Trophoblast cell (in vitro differentiated cells and primary cell): Measurements from ENCODE around the gene TRPC6.

Experiments
- DNase-seq, 2 donors: peaks; one replicate each; pipeline ENCODE4 v3.0.0-alpha.2; 2016
- H2AFZ ChIP-seq: 2 replicates; pipeline ENCODE4 v1.6.1; 2013; ENCODE audit warnings: low read length, moderate library complexity, mild to moderate bottlenecking; ENCODE audit not compliant: insufficient read depth, poor library complexity
- H2AK5ac ChIP-seq: 2 replicates; pipeline ENCODE4 v1.6.1; 2013; ENCODE audit warnings: mild to moderate bottlenecking, low read length
- H2BK120ac ChIP-seq: 2 replicates; pipeline ENCODE4 v1.6.1; 2013; ENCODE audit warnings: low read length, mild to moderate bottlenecking, moderate library complexity; ENCODE audit not compliant: insufficient read depth, poor library complexity
- H2BK12ac ChIP-seq: 2 replicates; pipeline ENCODE4 v1.6.1; 2013; ENCODE audit warnings: mild to moderate bottlenecking, low read length, moderate library complexity
- H2BK5ac ChIP-seq: 2 replicates; pipeline ENCODE4 v1.6.1; 2013; ENCODE audit warnings: low read length, low read depth, moderate library complexity, mild to moderate bottlenecking; ENCODE audit not compliant: poor library complexity
- H3K14ac ChIP-seq: 2 replicates; pipeline ENCODE4 v1.6.1; 2013; ENCODE audit warnings: mild to moderate bottlenecking, low read length
- H3K18ac ChIP-seq: 2 replicates; pipeline ENCODE4 v1.6.1; 2013; ENCODE audit warnings: mild to moderate bottlenecking, low read length
- H3K23ac ChIP-seq: 2 replicates; pipeline ENCODE4 v1.6.1; 2013; ENCODE audit warnings: low read length
- H3K27ac ChIP-seq: 2 replicates; pipeline ENCODE4 v1.5.1; 2013; ENCODE audit warnings: low read depth, mild to moderate bottlenecking, inconsistent platforms, low read length, moderate library complexity
- H3K27me3 ChIP-seq: 2 replicates; pipeline ENCODE4 v1.6.1; 2013; ENCODE audit warnings: inconsistent platforms, mild to moderate bottlenecking, low read length, moderate library complexity; ENCODE audit not compliant: insufficient read depth
- H3K36me3 ChIP-seq, 2 experiments: 1 replicate in 1 of 2; 2 replicates in 1 of 2; pipeline ENCODE4 v1.6.1; 2013; ENCODE audit warnings: low read length in 2 of 2, mild to moderate bottlenecking in 2 of 2, moderate library complexity in 1 of 2; ENCODE audit not compliant: insufficient read depth in 2 of 2, control insufficient read depth in 1 of 2
- H3K4ac ChIP-seq: 2 replicates; pipeline ENCODE4 v1.6.1; 2013; ENCODE audit warnings: low read depth, mild to moderate bottlenecking, low read length, moderate library complexity
- H3K4me1 ChIP-seq, 2 experiments: 1 replicate in 1 of 2; 2 replicates in 1 of 2; pipeline ENCODE4 v1.6.1; 2013; ENCODE audit warnings: low read length in 2 of 2, mild to moderate bottlenecking in 2 of 2, moderate library complexity in 1 of 2; ENCODE audit not compliant: insufficient read depth in 2 of 2, control insufficient read depth in 1 of 2
- H3K4me2 ChIP-seq: 2 replicates; pipeline ENCODE4 v1.6.1; 2013; ENCODE audit warnings: inconsistent platforms, mild to moderate bottlenecking, low read length, moderate library complexity
- H3K4me3 ChIP-seq: 2 replicates; pipeline ENCODE4 v1.5.1; 2013; ENCODE audit warnings: mild to moderate bottlenecking, low read depth, low read length, inconsistent platforms
- H3K79me1 ChIP-seq: one replicate; pipeline ENCODE4 v1.6.1; 2013; ENCODE audit warnings: low read length
- H3K79me2 ChIP-seq: 2 replicates; pipeline ENCODE4 v1.6.1; 2013; ENCODE audit warnings: low read length, mild to moderate bottlenecking; ENCODE audit not compliant: control insufficient read depth, insufficient read depth, poor library complexity
- H3K9ac ChIP-seq: 2 replicates; pipeline ENCODE4 v1.6.1; 2013; ENCODE audit warnings: mild to moderate bottlenecking, low read length
- H3K9me3 ChIP-seq: 2 replicates; pipeline ENCODE4 v1.6.1; 2013; ENCODE audit warnings: low read depth, mild to moderate bottlenecking, control low read depth, inconsistent platforms, low read length; ENCODE audit not compliant: insufficient read depth
- H4K12ac ChIP-seq: 2 replicates; pipeline ENCODE4 v1.6.1; 2013; ENCODE audit warnings: low read depth, mild to moderate bottlenecking, low read length, moderate library complexity
- H4K8ac ChIP-seq: 2 replicates; pipeline ENCODE4 v1.6.1; 2013; ENCODE audit warnings: low read depth, mild to moderate bottlenecking, low read length, moderate library complexity
- H4K91ac ChIP-seq: one replicate; pipeline ENCODE4 v1.6.1; 2013; ENCODE audit warnings: low read depth, mild to moderate bottlenecking, low read length, moderate library complexity
- WGBS: extraction: QIAGEN DNeasy Blood & Tissue Kit; methylation state at CpG from one replicate; pipeline ENCODE4 v1.1.7; 2013; ENCODE audit warnings: missing lambda C conversion rate; ENCODE audit not compliant: insufficient read length, insufficient coverage; ENCODE audit errors: extremely low coverage; 5-methylcytosine and 5-hydroxymethylcytosine counted together

TRPC6 gene

GRCh38 chr11:101446238-101446637 is 137.6 kb downstream of the TRPC6 start:
- H2BK120ac ChIP-seq = no peak overlapping the region
- WGBS = no CpG with 5 or more reads among the region's 1 CpG
- H3K79me2 ChIP-seq = no peaks in the 10 kb centered on the region

GRCh38 chr11:101445761-101446160 is 138.0 kb downstream of the TRPC6 start:
- no peak overlapping the region for H2AFZ ChIP-seq
- H3K4me1 ChIP-seq = no peaks in the 10 kb centered on the region
- H3K4me2 ChIP-seq = no peak overlapping the region
- H4K12ac ChIP-seq = no peak overlapping the region
- H3K14ac ChIP-seq = no peak overlapping the region
- no peak overlapping the region for H3K18ac ChIP-seq
- H3K27ac ChIP-seq = no peak overlapping the region
- DNase-seq = no peak
- H3K9me3 ChIP-seq = no peaks in the 10 kb centered on the region
- no peak overlapping the region for H4K91ac ChIP-seq
- H3K79me2 ChIP-seq = no peaks in the 10 kb centered on the region
- no peaks in the 10 kb centered on the region for H3K79me1 ChIP-seq
- no peak overlapping the region for H3K23ac ChIP-seq
- H3K36me3 ChIP-seq = no peaks in the 10 kb centered on the region
- no peak overlapping the region for H4K8ac ChIP-seq
- H2BK12ac ChIP-seq = no peak overlapping the region
- H2BK5ac ChIP-seq = no peak overlapping the region
- H2BK120ac ChIP-seq = no peak overlapping the region
- H3K4ac ChIP-seq = no peak overlapping the region
- H3K4me3 ChIP-seq = no peak overlapping the region
- H2AK5ac ChIP-seq = no peak overlapping the region
- no peaks in the 10 kb centered on the region for H3K27me3 ChIP-seq
- no peak overlapping the region for H3K9ac ChIP-seq

More at GRCh38 chr11:101446238-101446637, 137.6 kb downstream of the TRPC6 start:
- Histone ChIP-seq H2AK5ac (no peak overlapping the region), H4K12ac (no peak overlapping the region), H3K4me1 (no peaks in the 10 kb centered on the region), H3K4ac (no peak overlapping the region), H4K91ac (no peak overlapping the region), H3K14ac (no peak overlapping the region), H3K27ac (no peak overlapping the region), H2AFZ (no peak overlapping the region), H3K27me3 (no peaks in the 10 kb centered on the region), H3K23ac (no peak overlapping the region), H2BK5ac (no peak overlapping the region), H3K4me3 (no peak overlapping the region), H2BK12ac (no peak overlapping the region), H3K9ac (no peak overlapping the region), H3K4me2 (no peak overlapping the region), H3K79me1 (no peaks in the 10 kb centered on the region), H3K18ac (no peak overlapping the region), H3K36me3 (no peaks in the 10 kb centered on the region), H4K8ac (no peak overlapping the region), H3K9me3 (no peaks in the 10 kb centered on the region)
- DNase-seq = peak in 1 of 2 donors; percentile 60

- no peak overlapping the region for H2BK5ac ChIP-seq
- H3K4me1 ChIP-seq = no peaks in the 10 kb centered on the region
- H3K18ac ChIP-seq = no peak overlapping the region
- H4K8ac ChIP-seq = no peak overlapping the region
- H3K9me3 ChIP-seq = no peaks in the 10 kb centered on the region
- H4K91ac ChIP-seq = no peak overlapping the region
- no peak overlapping the region for H2BK120ac ChIP-seq
- H3K14ac ChIP-seq = no peak overlapping the region
- H3K27ac ChIP-seq = no peak overlapping the region
- H3K79me2 ChIP-seq = no peaks in the 10 kb centered on the region
- no peak overlapping the region for H3K9ac ChIP-seq
- H3K4ac ChIP-seq = no peak overlapping the region
- no peak overlapping the region for H3K4me2 ChIP-seq
- no peak overlapping the region for H2AK5ac ChIP-seq
- no peak overlapping the region for H3K4me3 ChIP-seq
- no peak overlapping the region for H2AFZ ChIP-seq
- no peaks in the 10 kb centered on the region for H3K36me3 ChIP-seq
- no peak for DNase-seq
- no peak overlapping the region for H4K12ac ChIP-seq
- no peaks in the 10 kb centered on the region for H3K27me3 ChIP-seq
- WGBS = no CpG with 5 or more reads among the region's 1 CpG
- no peak overlapping the region for H2BK12ac ChIP-seq
- no peak overlapping the region for H3K23ac ChIP-seq
- no peaks in the 10 kb centered on the region for H3K79me1 ChIP-seq
Observed at GRCh38 chr11:101444851-101445250, 139.0 kb downstream of the TRPC6 start.

GRCh38 chr11:101444164-101444563 is 139.6 kb downstream of the TRPC6 start:
- no peak for DNase-seq
- H3K79me2 ChIP-seq = no peaks in the 10 kb centered on the region
- no peak overlapping the region for H3K9ac ChIP-seq
- H3K23ac ChIP-seq = no peak overlapping the region
- no peak overlapping the region for H3K4me3 ChIP-seq
- no peak overlapping the region for H4K12ac ChIP-seq
- H2AK5ac ChIP-seq = no peak overlapping the region
- no peaks in the 10 kb centered on the region for H3K4me1 ChIP-seq
- H3K4me2 ChIP-seq = no peak overlapping the region
- H2BK5ac ChIP-seq = no peak overlapping the region
- no peaks in the 10 kb centered on the region for H3K9me3 ChIP-seq
- no peaks in the 10 kb centered on the region for H3K36me3 ChIP-seq
- WGBS = no CpG with 5 or more reads among the region's 5 CpGs
- H2BK120ac ChIP-seq = no peak overlapping the region
- H3K79me1 ChIP-seq = no peaks in the 10 kb centered on the region
- no peak overlapping the region for H2AFZ ChIP-seq
- H3K14ac ChIP-seq = no peak overlapping the region
- H3K4ac ChIP-seq = no peak overlapping the region
- H4K91ac ChIP-seq = no peak overlapping the region
- no peak overlapping the region for H3K18ac ChIP-seq
- no peaks in the 10 kb centered on the region for H3K27me3 ChIP-seq
- H4K8ac ChIP-seq = no peak overlapping the region
- no peak overlapping the region for H3K27ac ChIP-seq
- H2BK12ac ChIP-seq = no peak overlapping the region
